Upper lobe of right lung (tissue), 1 donor: ENCODE results near the gene LMOD1. TPM values are rescaled to one million over a fixed set of nuclear protein-coding genes. Genes with fewer than 3 reads are reported as not detected.
A peak's percentile ranks its signal among the peaks of the same experiment; 100 is the strongest.
"Not testable (repeated sequence)": the region's sequence is repeated elsewhere in the genome, so short reads cannot be mapped to it uniquely, and the experiment has no call there.

Experiments
- ATAC-seq: fragments of 200-7000 bp; cut with Tn5 transposase; one replicate; pipeline ENCODE4 v1.9.1; 2020; ENCODE audit warnings: mild to moderate bottlenecking, moderate library complexity
- DNase-seq: peaks from one replicate; pipeline ENCODE4 v3.0.0-alpha.2; 2020
- H3K27ac ChIP-seq: fragments of 200-600 bp; one replicate; pipeline ENCODE4 v1.8.0; 2022
- H3K27me3 ChIP-seq: fragments of 200-600 bp; one replicate; pipeline ENCODE4 v1.8.0; 2022; ENCODE audit warnings: mild to moderate bottlenecking
- H3K36me3 ChIP-seq: fragments of 200-600 bp; one replicate; pipeline ENCODE4 v1.8.0; 2022
- H3K4me1 ChIP-seq: fragments of 200-600 bp; one replicate; pipeline ENCODE4 v1.8.0; 2022
- H3K4me3 ChIP-seq: fragments of 200-600 bp; one replicate; pipeline ENCODE4 v1.8.0; 2022; ENCODE audit warnings: mild to moderate bottlenecking
- H3K9me3 ChIP-seq: fragments of 200-600 bp; one replicate; pipeline ENCODE4 v1.8.0; 2022
- CTCF ChIP-seq: fragments of 200-600 bp; IDR thresholded peaks from one replicate; pipeline ENCODE4 v1.8.0; 2022; ENCODE audit warnings: antibody characterized with exemption
- intact Hi-C: fragments of 100-400 bp; cut with DNase I; formaldehyde crosslinking; loops from one replicate; pipeline ENCODE4 v1.11.0; 2022
- total RNA-seq: library from RNA; stranded (reverse); fragmentation: NEBNext Ultra II Directional; extraction: Animal tissue kit (Norgen Biotek cat#: 25700); gene quantifications from one replicate; pipeline ENCODE4 v1.2.1, GENCODE V29; 2021
- donor health status: DM: no; HTN: yes; CAD: no; lungs with severe emphysema.

LMOD1 gene
- total RNA-seq, 1 donor from 2014 or later, result 38.3 TPM

DNA sequence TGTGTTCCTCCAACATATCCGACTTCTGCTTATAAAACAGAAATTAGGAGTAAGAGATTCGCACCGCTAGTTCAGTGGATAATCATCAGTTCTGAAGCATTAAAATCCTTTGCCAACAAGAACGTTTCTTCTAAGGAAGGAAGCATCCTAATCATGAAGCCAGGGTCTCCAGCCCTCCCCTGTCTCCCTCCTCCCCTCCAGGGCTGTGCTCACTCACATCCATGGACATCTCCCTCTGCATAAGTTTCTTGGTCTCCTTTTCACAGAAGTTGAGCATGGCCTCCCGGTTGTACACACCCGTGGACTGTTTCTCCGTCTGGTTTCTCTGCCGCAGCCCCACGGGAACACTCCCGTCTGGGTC is 505 bp downstream of the LMOD1 start:
- DNase-seq (no peak), ATAC-seq (no peak)
- peak overlapping the region; percentile 58 for H3K27ac ChIP-seq
- no peaks in the 10 kb centered on the region for H3K36me3 ChIP-seq
- no peak for TF ChIP-seq CTCF
- H3K4me3 ChIP-seq, result peak overlapping the region; percentile 55
- H3K27me3 ChIP-seq, result peaks cover 10% of the 10 kb centered on the region
- H3K9me3 ChIP-seq, result no peaks in the 10 kb centered on the region
- intact Hi-C loops, result no loop called here
- no peaks in the 10 kb centered on the region for H3K4me1 ChIP-seq

DNA sequence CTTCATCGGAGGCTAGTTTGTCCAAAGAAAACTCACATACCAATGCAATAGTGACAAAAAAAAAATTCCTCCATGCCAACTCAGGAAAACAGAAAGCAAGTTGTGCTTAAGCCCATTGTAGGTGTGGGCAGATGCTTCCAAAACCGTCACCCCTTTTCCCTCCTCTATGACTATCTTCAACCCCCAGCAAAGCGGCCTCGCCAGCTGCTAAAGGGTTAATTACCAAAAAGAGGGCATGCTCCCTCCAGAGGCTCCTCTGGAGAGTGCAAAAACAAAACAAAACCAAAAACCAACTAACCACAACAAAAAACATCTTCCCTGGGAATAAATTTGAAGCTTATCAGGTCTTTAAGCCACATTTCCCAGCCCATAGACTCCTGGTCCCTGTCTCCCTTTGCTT is 1.2 kb downstream of the LMOD1 start:
- Histone ChIP-seq H3K36me3 (no peaks in the 10 kb centered on the region), H3K27ac (peak overlapping the region; percentile 58), H3K4me1 (no peaks in the 10 kb centered on the region), H3K27me3 (peaks cover 10% of the 10 kb centered on the region), H3K4me3 (peak overlapping the region; percentile 55), H3K9me3 (no peaks in the 10 kb centered on the region)
- ATAC-seq (no peak), DNase-seq (no peak)
- peak; percentile 33 for TF ChIP-seq CTCF
- intact Hi-C loops, result no loop called here

DNA sequence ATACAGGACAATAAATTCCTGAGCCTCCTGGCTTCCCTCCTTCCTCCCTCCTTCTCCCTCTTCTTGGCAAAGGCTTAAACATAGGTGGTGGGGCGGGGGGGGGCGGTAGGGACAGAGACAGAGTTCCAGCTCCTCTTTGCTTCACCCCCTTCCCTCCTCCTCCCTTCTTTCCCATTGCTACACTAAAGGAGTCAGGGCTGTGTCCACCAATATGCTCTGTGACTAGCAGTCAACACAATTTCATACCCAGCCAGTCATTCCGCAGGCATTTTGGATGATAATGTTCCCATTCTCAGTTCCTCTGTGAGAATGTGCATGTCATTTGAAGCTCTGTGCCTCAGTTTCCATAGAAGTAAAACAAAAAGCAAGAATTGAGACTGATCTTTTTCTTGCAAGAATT is 1.7 kb downstream of the LMOD1 start:
- H3K4me3 ChIP-seq, result peak overlapping the region; percentile 55
- intact Hi-C loops, result no loop called here
- H3K4me1 ChIP-seq, result no peaks in the 10 kb centered on the region
- ATAC-seq, result no peak
- no peaks in the 10 kb centered on the region for H3K36me3 ChIP-seq
- no peak overlapping the region for H3K27ac ChIP-seq
- TF ChIP-seq CTCF, result no peak
- no peak for DNase-seq
- H3K9me3 ChIP-seq, result no peaks in the 10 kb centered on the region
- H3K27me3 ChIP-seq, result peaks cover 10% of the 10 kb centered on the region

- Histone ChIP-seq H3K4me3 (peak overlapping the region; percentile 55), H3K4me1 (no peaks in the 10 kb centered on the region), H3K36me3 (no peaks in the 10 kb centered on the region), H3K9me3 (no peaks in the 10 kb centered on the region), H3K27me3 (peaks cover 10% of the 10 kb centered on the region), H3K27ac (peak overlapping the region; percentile 17)
- no peak for TF ChIP-seq CTCF
- DNase-seq (no peak), ATAC-seq (no peak)
- intact Hi-C loops, result no loop called here
These were observed 2.3 kb downstream of the LMOD1 start for GRCh38 chr1:201944002-201944401.

- intact Hi-C loops, result no loop called here
- Histone ChIP-seq H3K4me1 (no peaks in the 10 kb centered on the region), H3K4me3 (peak overlapping the region; percentile 23), H3K9me3 (no peaks in the 10 kb centered on the region), H3K27me3 (peaks cover 10% of the 10 kb centered on the region), H3K36me3 (no peaks in the 10 kb centered on the region), H3K27ac (no peak overlapping the region)
- no peak for ATAC-seq
- no peak for DNase-seq
- TF ChIP-seq CTCF, result no peak
These were observed 4.2 kb downstream of the LMOD1 start for GRCh38 chr1:201942129-201942495.

GRCh38 chr1:201941420-201942128 is 4.8 kb downstream of the LMOD1 start:
- intact Hi-C loops, result no loop called here
- TF ChIP-seq CTCF, result no peak
- ATAC-seq (no peak), DNase-seq (no peak)
- H3K9me3 ChIP-seq, result no peaks in the 10 kb centered on the region
- no peak overlapping the region for H3K27ac ChIP-seq
- H3K36me3 ChIP-seq, result no peaks in the 10 kb centered on the region
- H3K4me3 ChIP-seq, result peak overlapping the region; percentile 23
- H3K4me1 ChIP-seq, result no peaks in the 10 kb centered on the region
- peaks cover 10% of the 10 kb centered on the region for H3K27me3 ChIP-seq

DNA sequence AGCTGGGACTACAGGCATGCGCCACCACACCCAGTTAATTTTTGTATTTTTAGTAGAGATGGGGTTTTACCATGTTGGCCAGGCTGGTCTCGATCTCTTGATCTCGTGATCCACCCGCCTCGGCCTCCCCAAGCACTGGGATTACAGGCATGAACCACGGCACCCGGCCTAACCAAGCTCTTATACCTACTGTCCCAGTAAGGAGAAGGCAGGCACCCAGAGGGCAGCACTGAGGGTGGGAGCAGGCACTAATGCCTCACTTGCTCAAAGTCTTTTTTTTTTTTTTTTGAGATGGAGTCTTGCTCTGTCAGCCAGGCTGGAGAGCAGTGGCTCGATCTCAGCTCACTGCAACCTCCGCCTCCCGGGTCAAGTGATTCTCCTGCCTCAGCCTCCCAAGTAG is 6.0 kb downstream of the LMOD1 start:
- peaks cover 10% of the 10 kb centered on the region for H3K27me3 ChIP-seq
- H3K9me3 ChIP-seq, H3K36me3 ChIP-seq, DNase-seq, H3K27ac ChIP-seq, intact Hi-C loops, H3K4me1 ChIP-seq, ATAC-seq, H3K4me3 ChIP-seq: not testable (repeated sequence)
